Spleen (tissue), 11 donors: ENCODE measurements around the gene ABCA1. TPM values are rescaled to one million over a fixed set of nuclear protein-coding genes. Genes with fewer than 3 reads are reported as not detected.

Source experiments
- DNase-seq: peaks from one replicate; pipeline ENCODE4 v3.0.0-alpha.2; 2020
- H3K27ac ChIP-seq, 8 donors: fragments of 200-600 bp; sonication (generic) in 7 of 8; 1 replicate in 4 of 8; 2 replicates in 4 of 8; pipeline versions ENCODE4 v1.5.0 to v1.8.0; 2016 to 2021; ENCODE audit warnings: inconsistent platforms in 4 of 8, mild to moderate bottlenecking in 4 of 8, moderate library complexity in 1 of 8
- H3K27me3 ChIP-seq, 7 donors: fragments of 200-600 bp; sonication (generic) in 6 of 7; replicated peaks in 1 of 7; 1 replicate in 4 of 7; 2 replicates in 3 of 7; pipeline versions ENCODE4 v1.5.0 to v1.8.0; 2016 to 2021; ENCODE audit warnings: inconsistent platforms in 3 of 7, mild to moderate bottlenecking in 1 of 7
- H3K36me3 ChIP-seq, 6 donors: fragments of 200-600 bp; sonication (generic) in 5 of 6; 1 replicate in 4 of 6; 2 replicates in 2 of 6; pipeline versions ENCODE4 v1.5.0 to v1.8.0; 2016 to 2021; ENCODE audit warnings: inconsistent platforms in 2 of 6
- H3K4me1 ChIP-seq, 6 donors: fragments of 200-600 bp; sonication (generic) in 5 of 6; 1 replicate in 3 of 6; 2 replicates in 3 of 6; pipeline versions ENCODE4 v1.5.0 to v1.8.0; 2016 to 2021; ENCODE audit warnings: inconsistent platforms in 3 of 6
- H3K4me3 ChIP-seq, 8 donors: fragments of 200-600 bp; sonication (generic) in 7 of 8; 1 replicate in 4 of 8; 2 replicates in 4 of 8; pipeline versions ENCODE4 v1.5.0 to v1.8.0; 2016 to 2021; ENCODE audit warnings: inconsistent platforms in 4 of 8, mild to moderate bottlenecking in 4 of 8, moderate library complexity in 2 of 8
- H3K9me3 ChIP-seq, 8 donors: fragments of 200-600 bp; sonication (generic) in 7 of 8; 1 replicate in 4 of 8; 2 replicates in 4 of 8; pipeline versions ENCODE4 v1.5.0 to v1.8.0; 2016 to 2021; ENCODE audit warnings: inconsistent platforms in 4 of 8
- CTCF ChIP-seq, 11 experiments: fragments of 200-600 bp in 7 of 11; fragments of 450-650 bp in 4 of 11; sonication (generic) in 4 of 11; IDR thresholded peaks in 8 of 11; conservative IDR thresholded peaks in 3 of 11; 1 replicate in 7 of 11; 2 replicates in 4 of 11; pipeline versions ENCODE4 v1.4.0 to v1.8.0; 2016 to 2021; ENCODE audit warnings: antibody characterized with exemption in 11 of 11, inconsistent platforms in 4 of 11, mild to moderate bottlenecking in 1 of 11
- POLR2A ChIP-seq, 3 donors: fragments of 450-650 bp; IDR thresholded peaks; one replicate each; pipeline ENCODE4 v1.5.1; 2017; ENCODE audit warnings: antibody characterized with exemption in 3 of 3, mild to moderate bottlenecking in 1 of 3
- POLR2AphosphoS5 ChIP-seq, 3 donors: sonication (generic); formaldehyde crosslinking; IDR thresholded peaks; one replicate each; pipeline ENCODE4 v1.5.1; 2017; ENCODE audit warnings: antibody characterized with exemption in 3 of 3
- WGBS, 5 donors: extraction: QIAGEN DNeasy Blood & Tissue Kit in 3 of 5; methylation state at CpG; one replicate each; pipeline versions ENCODE4 v1.1.5 to v1.1.7; 2013 to 2018; 5-methylcytosine and 5-hydroxymethylcytosine counted together
- intact Hi-C: fragments of 100-400 bp; cut with DNase I; formaldehyde crosslinking; loops from one replicate; pipeline ENCODE4 v1.15.0; 2023; ENCODE audit warnings: low total_unique reads
- polyA plus RNA-seq, 3 donors: library from polyadenylated mRNA; stranded (reverse); fragments of 200-250 nt; gene quantifications; one replicate each; pipeline ENCODE4 v1.2.1, GENCODE V29; 2013
- total RNA-seq, 7 donors: library from RNA; depleted of rRNA in 3 of 7; stranded (reverse); fragments of >200 nt in 3 of 7; fragmentation: NEBNext Ultra II Directional in 4 of 7; extraction: Animal tissue kit (Norgen Biotek cat#: 25700) in 4 of 7; gene quantifications; one replicate each; pipeline versions ENCODE4 v1.1.0 to v1.2.1, GENCODE V29; 2016 to 2021
- donor health status: healthy with polysubstance abuse.
- donor health status: DM: no; HTN: no; CAD: no; lungs with moderate emphysema.
- donor health status: DM: no; HTN: no; CAD: no.
- donor health status: Bipolar disorder and iron deficiency.
- donor health status: healthy.
- donor health status: DM: no; HTN: no; CAD: no.
- donor health status: DM: yes; HTN: yes; CAD: no.

The ABCA1 gene
- total and polyA plus RNA-seq, 10 donors = 4.5 to 78.4 (median 60.2) TPM

- WGBS, 5 donors = 93 to 98% (median 95%) methylated on average over 2 of the region's 2 CpGs
- H3K27me3 ChIP-seq = no peaks in the 10 kb centered on the region
- no peak for DNase-seq
- no peak overlapping the region for H3K27ac ChIP-seq
- no peaks in the 10 kb centered on the region for H3K9me3 ChIP-seq
- H3K36me3 ChIP-seq = peaks cover 0 to 100% (median 57%) of the 10 kb centered on the region in 6 donors
- peaks cover 0 to 8% (median 0%) of the 10 kb centered on the region in 6 donors for H3K4me1 ChIP-seq
- intact Hi-C loops = no loop called here
- no peak overlapping the region for H3K4me3 ChIP-seq
- TF ChIP-seq POLR2A (IDR thresholded peaks at IDR 0.05) (no peak), CTCF (IDR thresholded peaks at IDR 0.05 in 8 of 11, conservative IDR thresholded peaks at IDR 0.05 in 3 of 11) (no peak), POLR2AphosphoS5 (IDR thresholded peaks at IDR 0.05) (no peak)
These were observed 133.9 kb downstream of the ABCA1 start for GRCh38 chr9:104794070-104794469.

GRCh38 chr9:104788251-104788650 is 139.7 kb downstream of the ABCA1 start:
- no peak for DNase-seq
- Histone ChIP-seq H3K9me3 (no peaks in the 10 kb centered on the region), H3K4me3 (no peak overlapping the region), H3K4me1 (peaks cover 0 to 12% (median 0%) of the 10 kb centered on the region in 6 donors), H3K27me3 (no peaks in the 10 kb centered on the region), H3K27ac (no peak overlapping the region), H3K36me3 (peaks cover 0 to 100% (median 48%) of the 10 kb centered on the region in 6 donors)
- WGBS, 5 donors = 90 to 96% (median 92%) methylated on average over 3 of the region's 3 CpGs
- no peak for TF ChIP-seq POLR2A (IDR thresholded peaks at IDR 0.05)
- no peak for TF ChIP-seq CTCF (IDR thresholded peaks at IDR 0.05 in 8 of 11, conservative IDR thresholded peaks at IDR 0.05 in 3 of 11)
- no peak for TF ChIP-seq POLR2AphosphoS5 (IDR thresholded peaks at IDR 0.05)
- intact Hi-C loops = no loop called here

- H3K27ac ChIP-seq = no peak overlapping the region
- no peaks in the 10 kb centered on the region for H3K9me3 ChIP-seq
- peaks cover 0 to 99% (median 42%) of the 10 kb centered on the region in 6 donors for H3K36me3 ChIP-seq
- no peaks in the 10 kb centered on the region for H3K27me3 ChIP-seq
- peaks cover 0 to 12% (median 0%) of the 10 kb centered on the region in 6 donors for H3K4me1 ChIP-seq
- no peak for TF ChIP-seq POLR2A (IDR thresholded peaks at IDR 0.05)
- TF ChIP-seq POLR2AphosphoS5 (IDR thresholded peaks at IDR 0.05) = no peak
- no peak for TF ChIP-seq CTCF (IDR thresholded peaks at IDR 0.05 in 8 of 11, conservative IDR thresholded peaks at IDR 0.05 in 3 of 11)
- DNase-seq = no peak
- WGBS, 5 donors = 75 to 85% (median 83%) methylated on average over 7 of the region's 7 CpGs
- no peak overlapping the region for H3K4me3 ChIP-seq
- intact Hi-C loops = no loop called here
These were observed 140.5 kb downstream of the ABCA1 start for GRCh38 chr9:104787306-104788015.

- Histone ChIP-seq H3K4me3 (no peak overlapping the region), H3K27me3 (no peaks in the 10 kb centered on the region), H3K4me1 (peaks cover 0 to 14% (median 0%) of the 10 kb centered on the region in 6 donors), H3K27ac (no peak overlapping the region), H3K36me3 (peaks cover 0 to 87% (median 40%) of the 10 kb centered on the region in 6 donors), H3K9me3 (no peaks in the 10 kb centered on the region)
- intact Hi-C loops = no loop called here
- no peak for TF ChIP-seq CTCF (IDR thresholded peaks at IDR 0.05 in 8 of 11, conservative IDR thresholded peaks at IDR 0.05 in 3 of 11)
- TF ChIP-seq POLR2AphosphoS5 (IDR thresholded peaks at IDR 0.05) = no peak
- TF ChIP-seq POLR2A (IDR thresholded peaks at IDR 0.05) = no peak
- no peak for DNase-seq
- 94 to 100% (median 97%) methylated on average over 1 of the region's 1 CpG for WGBS, 5 donors
These were observed 141.7 kb downstream of the ABCA1 start for GRCh38 chr9:104786293-104786692.
